Right lobe of liver (tissue), 4 donors: Measurements from ENCODE around the gene TULP1.

Experiments used
- POLR2A ChIP-seq: fragments of 450-650 bp; IDR thresholded peaks from one replicate; pipeline ENCODE4 v1.6.1; 2017; ENCODE audit warnings: antibody characterized with exemption, mild to moderate bottlenecking
- TF ChIP-seq, protein P1 (sequence below), 4 donors: fragments of 200-600 bp in 3 of 4; fragments of 450-650 bp in 1 of 4; IDR thresholded peaks; one replicate each; pipeline versions ENCODE4 v1.5.1 to v1.8.0; 2016 to 2022; ENCODE audit warnings: antibody characterized with exemption in 4 of 4, mild to moderate bottlenecking in 2 of 4
- donor health status: DM: no; HTN: no; CAD: no.
- donor health status: DM: no; HTN: no; CAD: no.
- donor health status: DM: no; HTN: yes; CAD: no.

DNA sequence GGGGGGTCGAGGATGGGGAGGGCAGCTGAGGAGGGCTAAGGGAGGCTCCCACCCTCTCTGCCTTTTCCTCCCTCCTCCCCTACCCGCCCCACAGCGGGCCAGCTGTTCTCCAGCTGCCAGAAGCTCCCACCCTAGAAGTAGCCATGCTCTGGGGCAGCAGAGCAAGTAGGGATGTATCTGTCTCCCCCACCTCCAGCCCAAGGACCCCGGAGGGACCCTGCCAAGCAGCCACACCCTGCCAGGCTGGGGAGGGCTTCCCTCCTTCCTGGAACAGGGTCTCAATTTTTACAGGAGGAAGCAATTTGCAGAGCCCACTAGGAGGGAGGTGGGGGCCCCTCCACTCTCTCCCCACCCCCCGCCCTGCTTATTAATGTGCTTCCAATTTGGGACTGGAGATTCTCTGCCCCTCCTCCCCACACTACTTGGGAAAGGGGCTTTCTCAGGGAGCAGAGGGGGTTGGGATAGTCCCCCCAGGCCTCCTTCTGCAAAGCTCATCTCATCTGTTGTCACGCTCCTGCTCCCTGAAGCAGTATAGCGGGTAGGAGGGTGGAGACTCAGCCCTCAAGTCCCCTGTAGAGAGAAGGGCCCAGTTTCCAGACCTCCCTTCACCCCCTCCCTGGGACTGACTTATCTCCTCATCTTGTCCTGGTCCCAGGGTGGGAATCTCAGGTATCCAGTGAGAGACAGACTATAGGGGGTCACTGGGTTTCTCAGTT, 20.3 kb downstream of the TULP1 start:
- TF ChIP-seq, protein P1, sequence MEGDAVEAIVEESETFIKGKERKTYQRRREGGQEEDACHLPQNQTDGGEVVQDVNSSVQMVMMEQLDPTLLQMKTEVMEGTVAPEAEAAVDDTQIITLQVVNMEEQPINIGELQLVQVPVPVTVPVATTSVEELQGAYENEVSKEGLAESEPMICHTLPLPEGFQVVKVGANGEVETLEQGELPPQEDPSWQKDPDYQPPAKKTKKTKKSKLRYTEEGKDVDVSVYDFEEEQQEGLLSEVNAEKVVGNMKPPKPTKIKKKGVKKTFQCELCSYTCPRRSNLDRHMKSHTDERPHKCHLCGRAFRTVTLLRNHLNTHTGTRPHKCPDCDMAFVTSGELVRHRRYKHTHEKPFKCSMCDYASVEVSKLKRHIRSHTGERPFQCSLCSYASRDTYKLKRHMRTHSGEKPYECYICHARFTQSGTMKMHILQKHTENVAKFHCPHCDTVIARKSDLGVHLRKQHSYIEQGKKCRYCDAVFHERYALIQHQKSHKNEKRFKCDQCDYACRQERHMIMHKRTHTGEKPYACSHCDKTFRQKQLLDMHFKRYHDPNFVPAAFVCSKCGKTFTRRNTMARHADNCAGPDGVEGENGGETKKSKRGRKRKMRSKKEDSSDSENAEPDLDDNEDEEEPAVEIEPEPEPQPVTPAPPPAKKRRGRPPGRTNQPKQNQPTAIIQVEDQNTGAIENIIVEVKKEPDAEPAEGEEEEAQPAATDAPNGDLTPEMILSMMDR (IDR thresholded peaks at IDR 0.05), result no peak
- TF ChIP-seq POLR2A, result no peak
